ENCODE measurements around the gene NEU3. TPM values are rescaled to one million over a fixed set of nuclear protein-coding genes. Genes with fewer than 3 reads are reported as not detected.

NEU3 gene
- total and polyA plus RNA-seq, 9 donors = 4.4 to 13.1 (median 8.8) TPM

- Histone ChIP-seq H3K9me3 (no peaks in the 10 kb centered on the region), H3K27ac (no peak overlapping the region), H3K36me3 (no peaks in the 10 kb centered on the region), H3K27me3 (no peaks in the 10 kb centered on the region), H3K4me1 (ENCODE audit: insufficient read depth) (no peaks in the 10 kb centered on the region), H3K4me3 (no peak overlapping the region)
- 83 to 92% (median 87%) methylated on average over 3 of the region's 3 CpGs for WGBS, 3 donors
- intact Hi-C loops (cut with DNase I) = no loop called here
- no peak for DNase-seq
- no peak for TF ChIP-seq POLR2A (IDR thresholded peaks at IDR 0.05)
- no peak for TF ChIP-seq EP300 (IDR thresholded peaks at IDR 0.05)
- no peak for TF ChIP-seq CTCF (IDR thresholded peaks at IDR 0.05)
These were observed 13.0 kb downstream of the NEU3 start for GRCh38 chr11:75001686-75002085.

GRCh38 chr11:75002516-75002915 lies 13.8 kb downstream of the NEU3 start:
- Histone ChIP-seq H3K4me1 (ENCODE audit: insufficient read depth) (no peaks in the 10 kb centered on the region), H3K4me3 (no peak overlapping the region), H3K27me3 (no peaks in the 10 kb centered on the region), H3K27ac (no peak overlapping the region), H3K36me3 (no peaks in the 10 kb centered on the region), H3K9me3 (no peaks in the 10 kb centered on the region)
- TF ChIP-seq POLR2A (IDR thresholded peaks at IDR 0.05) = no peak
- TF ChIP-seq CTCF (IDR thresholded peaks at IDR 0.05) = no peak
- TF ChIP-seq EP300 (IDR thresholded peaks at IDR 0.05) = no peak
- intact Hi-C loops (cut with DNase I) = no loop called here
- no peak for DNase-seq
- WGBS, 3 donors = 95 to 96% (median 96%) methylated on average over 1 of the region's 1 CpG

- TF ChIP-seq CTCF (IDR thresholded peaks at IDR 0.05) = no peak
- no peak for TF ChIP-seq POLR2A (IDR thresholded peaks at IDR 0.05)
- no peak for TF ChIP-seq EP300 (IDR thresholded peaks at IDR 0.05)
- WGBS, 3 donors = 81 to 96% (median 92%) methylated on average over 1 of the region's 1 CpG
- intact Hi-C loops (cut with DNase I) = no loop called here
These were observed 15.5 kb downstream of the NEU3 start for GRCh38 chr11:75004215-75004614.

GRCh38 chr11:75011357-75011756 lies 22.6 kb downstream of the NEU3 start:
- 56 to 71% (median 64%) methylated on average over 2 of the region's 2 CpGs for WGBS, 3 donors
- Histone ChIP-seq H3K4me3 (no peak overlapping the region), H3K9me3 (no peaks in the 10 kb centered on the region), H3K36me3 (no peaks in the 10 kb centered on the region), H3K4me1 (ENCODE audit: insufficient read depth) (no peaks in the 10 kb centered on the region), H3K27ac (no peak overlapping the region), H3K27me3 (no peaks in the 10 kb centered on the region)
- DNase-seq = no peak
- TF ChIP-seq EP300 (IDR thresholded peaks at IDR 0.05) (no peak), CTCF (IDR thresholded peaks at IDR 0.05) (no peak), POLR2A (IDR thresholded peaks at IDR 0.05) (no peak)
- intact Hi-C loops (cut with DNase I) = no loop called here

More at GRCh38 chr11:75004215-75004614, 15.5 kb downstream of the NEU3 start:
- Histone ChIP-seq H3K4me1 (ENCODE audit: insufficient read depth) (no peaks in the 10 kb centered on the region), H3K9me3 (no peaks in the 10 kb centered on the region), H3K4me3 (no peak overlapping the region), H3K36me3 (no peaks in the 10 kb centered on the region), H3K27ac (no peak overlapping the region), H3K27me3 (no peaks in the 10 kb centered on the region)
- no peak for DNase-seq

Data from ovary (tissue), 9 donors.